OCI-LY7 (cell line): ENCODE measurements around the gene RARB. TPM values are rescaled to one million over a fixed set of nuclear protein-coding genes. Genes with fewer than 3 reads are reported as not detected.
A peak's percentile ranks its signal among the peaks of the same experiment; 100 is the strongest.

Source experiments
- BruUV-seq: library from RNA; stranded (reverse); fragments of 400-500 nt; replicated peaks from 2 replicates; lab custom pipeline; 2021; lab: Mats Ljungman, UMichigan
- CTCF ChIA-PET: fragments of 300-600 bp; sonication (Branson Sonifier 250); formaldehyde crosslinking; loops from one replicate; lab custom pipeline; 2022; ENCODE audit warnings: antibody characterized with exemption; ENCODE audit not compliant: unreplicated experiment; lab: Charles Lee
- POLR2A ChIA-PET: fragments of 300-600 bp; sonication (Branson Sonifier 250); formaldehyde crosslinking; loops from one replicate; lab custom pipeline; 2022; ENCODE audit warnings: antibody characterized with exemption; lab: Charles Lee
- DNase-seq: peaks from one replicate; pipeline ENCODE4 v3.0.0-alpha.2; 2015; ENCODE audit warnings: low spot score
- H2AFZ ChIP-seq: fragments of 200-600 bp; sonication (generic), shearing (Covaris generic); 2 replicates; pipeline ENCODE4 v1.6.1; 2014; ENCODE audit warnings: mild to moderate bottlenecking, antibody characterized with exemption, low read length, moderate library complexity
- H3K27ac ChIP-seq: fragments of 200-600 bp; sonication (generic); 2 replicates; pipeline ENCODE4 v1.5.1; 2014; ENCODE audit warnings: mixed run types, low read depth, mild to moderate bottlenecking, moderate library complexity, low read length, inconsistent platforms; ENCODE audit not compliant: poor library complexity, severe bottlenecking
- H3K36me3 ChIP-seq: fragments of 200-600 bp; sonication (generic); 2 replicates; pipeline ENCODE4 v1.6.1; 2014; ENCODE audit warnings: mild to moderate bottlenecking, antibody characterized with exemption, low read length, moderate library complexity, mixed read lengths; ENCODE audit not compliant: insufficient read depth
- H3K4me1 ChIP-seq: fragments of 200-600 bp; sonication (generic); 2 replicates; pipeline ENCODE4 v1.5.1; 2014; ENCODE audit warnings: mild to moderate bottlenecking, low read length; ENCODE audit not compliant: insufficient read depth, poor library complexity, severe bottlenecking
- H3K4me2 ChIP-seq: fragments of 200-600 bp; sonication (generic); 2 replicates; pipeline ENCODE4 v1.6.1; 2014; ENCODE audit warnings: mild to moderate bottlenecking, low read length
- H3K4me3 ChIP-seq: fragments of 200-600 bp; sonication (generic); 2 replicates; pipeline ENCODE4 v1.5.1; 2014; ENCODE audit warnings: mild to moderate bottlenecking, low read depth, low read length; ENCODE audit not compliant: poor library complexity, severe bottlenecking
- H3K79me2 ChIP-seq: fragments of 200-600 bp; sonication (generic); 2 replicates; pipeline ENCODE4 v1.6.1; 2016; ENCODE audit warnings: low read depth, mild to moderate bottlenecking, low read length, moderate library complexity, mixed read lengths; ENCODE audit not compliant: insufficient read depth
- H3K9me2 ChIP-seq: fragments of 200-600 bp; sonication (generic); 2 replicates; pipeline ENCODE4 v1.6.1; 2016; ENCODE audit warnings: mild to moderate bottlenecking, low read length, mixed read lengths; ENCODE audit not compliant: insufficient read depth
- H3K9me3 ChIP-seq: fragments of 200-600 bp; sonication (generic); 2 replicates; pipeline ENCODE4 v1.6.1; 2014; ENCODE audit warnings: mild to moderate bottlenecking, mixed run types, low read length, mixed read lengths
- H4K20me1 ChIP-seq: fragments of 200-600 bp; sonication (generic); 2 replicates; pipeline ENCODE4 v1.6.1; 2014; ENCODE audit warnings: mild to moderate bottlenecking, antibody characterized with exemption, low read length, moderate library complexity, mixed read lengths; ENCODE audit not compliant: insufficient read depth
- CTCF ChIP-seq: fragments of 200-600 bp; sonication (generic); conservative IDR thresholded peaks from 2 replicates; pipeline ENCODE4 v1.5.1; 2014; ENCODE audit warnings: mild to moderate bottlenecking, antibody characterized with exemption, low read length, moderate library complexity, mixed read lengths
- EZH2phosphoT487 ChIP-seq: fragments of 200-600 bp; sonication (generic); IDR thresholded peaks from 2 replicates; pipeline ENCODE4 v1.6.1; 2018; ENCODE audit warnings: low read depth, borderline replicate concordance, mild to moderate bottlenecking, mixed run types, antibody characterized with exemption, low read length, moderate library complexity, mixed read lengths
- intact Hi-C: fragments of 100-400 bp; cut with micrococcal nuclease; formaldehyde crosslinking; loops from one replicate; pipeline ENCODE4 v1.10.0; 2022; ENCODE audit not compliant: unreplicated experiment
- total RNA-seq, 2 experiments: library from RNA; depleted of rRNA in 1 of 2; stranded (reverse); fragments of >200 nt in 1 of 2; shearing (Covaris generic) in 1 of 2; gene quantifications; 2 replicates each; pipeline ENCODE4 v1.2.3, GENCODE V29; 2014 to 2022

RARB gene
- total RNA-seq, 2 experiments from 2014 or later = not detected

GRCh38 chr3:25556447-25556846, 128.4 kb downstream of the RARB start:
- H3K9me3 ChIP-seq = no peaks in the 10 kb centered on the region
- H3K4me3 ChIP-seq = no peak overlapping the region
- H3K4me2 ChIP-seq = no peak overlapping the region
- no peaks in the 10 kb centered on the region for H3K79me2 ChIP-seq
- TF ChIP-seq EZH2phosphoT487 (no peak), CTCF (peak; percentile 51)
- H2AFZ ChIP-seq = no peak overlapping the region
- CTCF ChIA-PET = no interaction called here
- no peaks in the 10 kb centered on the region for H3K9me2 ChIP-seq
- BruUV-seq = no TSS peak
- no peak overlapping the region for H3K27ac ChIP-seq
- H3K36me3 ChIP-seq = no peaks in the 10 kb centered on the region
- POLR2A ChIA-PET = interaction anchor here (1.1 kb wide), 1 partner anchor 19 kb away, joined by 3 read pairs; no protein-coding TSS in a partner anchor
- intact Hi-C loops = no loop called here
- H4K20me1 ChIP-seq = no peaks in the 10 kb centered on the region
- peak; percentile 8 for DNase-seq
- no peaks in the 10 kb centered on the region for H3K4me1 ChIP-seq

GRCh38 chr3:25557694-25558093, 129.6 kb downstream of the RARB start:
- no peak for TF ChIP-seq EZH2phosphoT487
- no peak for TF ChIP-seq CTCF
- H3K4me1 ChIP-seq = no peaks in the 10 kb centered on the region
- no TSS peak for BruUV-seq
- no peaks in the 10 kb centered on the region for H3K9me2 ChIP-seq
- CTCF ChIA-PET = no interaction called here
- intact Hi-C loops = no loop called here
- no peaks in the 10 kb centered on the region for H4K20me1 ChIP-seq
- H3K79me2 ChIP-seq = no peaks in the 10 kb centered on the region
- no peak for DNase-seq
- H3K4me2 ChIP-seq = no peak overlapping the region
- no peak overlapping the region for H3K4me3 ChIP-seq
- POLR2A ChIA-PET = interaction anchor here (0.6 to 1.0 kb wide), 3 partner anchors 12 to 68 kb away, joined by 3 read pairs; no protein-coding TSS in a partner anchor
- no peak overlapping the region for H3K27ac ChIP-seq
- H3K36me3 ChIP-seq = no peaks in the 10 kb centered on the region
- no peak overlapping the region for H2AFZ ChIP-seq
- no peaks in the 10 kb centered on the region for H3K9me3 ChIP-seq

GRCh38 chr3:25558121-25558520, 130.1 kb downstream of the RARB start:
- Histone ChIP-seq H3K4me2 (no peak overlapping the region), H2AFZ (no peak overlapping the region), H4K20me1 (no peaks in the 10 kb centered on the region), H3K9me3 (no peaks in the 10 kb centered on the region), H3K79me2 (no peaks in the 10 kb centered on the region), H3K9me2 (no peaks in the 10 kb centered on the region), H3K27ac (no peak overlapping the region), H3K4me1 (no peaks in the 10 kb centered on the region), H3K36me3 (no peaks in the 10 kb centered on the region), H3K4me3 (no peak overlapping the region)
- ChIA-PET POLR2A (no interaction called here), CTCF (no interaction called here)
- DNase-seq = no peak
- BruUV-seq = no TSS peak
- no peak for TF ChIP-seq EZH2phosphoT487
- no peak for TF ChIP-seq CTCF
- intact Hi-C loops = no loop called here
